HL-60 (cell line): ENCODE results near the gene FGF4.

ENCODE experiments used
- DNase-seq, 2 experiments: peaks; one replicate each; pipeline ENCODE4 v3.0.0-alpha.2; 2010 to 2020; ENCODE audit warnings: low read depth in 1 of 2, low spot score in 1 of 2
- H3K27ac ChIP-seq: fragments of 250-450 bp; sonication (Bioruptor Pico); replicated peaks from 2 replicates; pipeline ENCODE4 v1.5.1; 2020; ENCODE audit warnings: mild to moderate bottlenecking, moderate library complexity
- H3K27me3 ChIP-seq: fragments of 250-450 bp; sonication (Bioruptor Pico); 2 replicates; pipeline ENCODE4 v1.5.1; 2021; ENCODE audit warnings: mild to moderate bottlenecking, moderate library complexity; ENCODE audit not compliant: insufficient read depth, poor library complexity, severe bottlenecking
- H3K4me3 ChIP-seq: replicated peaks from 2 replicates; pipeline ENCODE4 v1.5.1; 2011; ENCODE audit warnings: mild to moderate bottlenecking, control low read depth, low read length; ENCODE audit not compliant: insufficient read depth
- GABPA ChIP-seq: IDR thresholded peaks from 2 replicates; pipeline ENCODE4 v1.6.1; 2012; ENCODE audit warnings: low read depth
- POLR2AphosphoS5 ChIP-seq: IDR thresholded peaks from 2 replicates; pipeline ENCODE4 v1.6.1; 2012; ENCODE audit warnings: low read depth
- SPI1 ChIP-seq: IDR thresholded peaks from 2 replicates; pipeline ENCODE4 v1.6.1; 2012; ENCODE audit warnings: low read depth, mild to moderate bottlenecking, borderline replicate concordance
- TF ChIP-seq, protein P1 (sequence below): IDR thresholded peaks from one replicate; pipeline ENCODE4 v1.5.1; 2011; ENCODE audit warnings: low read length, control low read depth, inconsistent platforms; ENCODE audit not compliant: insufficient read depth
- TF ChIP-seq, protein P2 (sequence below): IDR thresholded peaks from 2 replicates; pipeline ENCODE4 v1.6.1; 2012; ENCODE audit warnings: low read depth; ENCODE audit not compliant: insufficient replicate concordance

Gene FGF4

DNA sequence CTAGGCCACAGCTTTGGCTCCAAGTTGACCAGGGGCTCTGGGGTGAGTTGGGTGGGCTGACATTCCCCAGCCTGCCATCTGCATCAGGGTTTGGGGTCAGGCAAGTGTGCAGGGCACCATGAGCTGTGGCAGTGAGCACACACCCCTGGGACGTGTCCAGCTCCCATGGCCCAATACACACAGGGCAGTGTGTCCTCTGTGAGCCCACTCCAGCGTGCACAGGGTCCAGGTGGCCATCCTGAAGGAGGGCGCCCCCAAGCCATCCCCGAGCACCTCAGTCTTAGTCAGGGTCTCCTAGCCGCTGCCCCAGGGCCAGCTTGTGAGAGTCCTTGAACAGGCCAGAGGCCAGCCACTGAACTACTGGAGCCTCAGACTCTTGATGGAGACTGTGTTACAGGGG, 45.3 kb upstream of the FGF4 start:
- peaks cover 48% of the 10 kb centered on the region for H3K27me3 ChIP-seq
- no peak overlapping the region for H3K27ac ChIP-seq
- no peak for TF ChIP-seq POLR2AphosphoS5
- TF ChIP-seq SPI1, result no peak
- TF ChIP-seq GABPA, result no peak
- TF ChIP-seq, protein P1, sequence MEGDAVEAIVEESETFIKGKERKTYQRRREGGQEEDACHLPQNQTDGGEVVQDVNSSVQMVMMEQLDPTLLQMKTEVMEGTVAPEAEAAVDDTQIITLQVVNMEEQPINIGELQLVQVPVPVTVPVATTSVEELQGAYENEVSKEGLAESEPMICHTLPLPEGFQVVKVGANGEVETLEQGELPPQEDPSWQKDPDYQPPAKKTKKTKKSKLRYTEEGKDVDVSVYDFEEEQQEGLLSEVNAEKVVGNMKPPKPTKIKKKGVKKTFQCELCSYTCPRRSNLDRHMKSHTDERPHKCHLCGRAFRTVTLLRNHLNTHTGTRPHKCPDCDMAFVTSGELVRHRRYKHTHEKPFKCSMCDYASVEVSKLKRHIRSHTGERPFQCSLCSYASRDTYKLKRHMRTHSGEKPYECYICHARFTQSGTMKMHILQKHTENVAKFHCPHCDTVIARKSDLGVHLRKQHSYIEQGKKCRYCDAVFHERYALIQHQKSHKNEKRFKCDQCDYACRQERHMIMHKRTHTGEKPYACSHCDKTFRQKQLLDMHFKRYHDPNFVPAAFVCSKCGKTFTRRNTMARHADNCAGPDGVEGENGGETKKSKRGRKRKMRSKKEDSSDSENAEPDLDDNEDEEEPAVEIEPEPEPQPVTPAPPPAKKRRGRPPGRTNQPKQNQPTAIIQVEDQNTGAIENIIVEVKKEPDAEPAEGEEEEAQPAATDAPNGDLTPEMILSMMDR, result no peak
- TF ChIP-seq, protein P2, sequence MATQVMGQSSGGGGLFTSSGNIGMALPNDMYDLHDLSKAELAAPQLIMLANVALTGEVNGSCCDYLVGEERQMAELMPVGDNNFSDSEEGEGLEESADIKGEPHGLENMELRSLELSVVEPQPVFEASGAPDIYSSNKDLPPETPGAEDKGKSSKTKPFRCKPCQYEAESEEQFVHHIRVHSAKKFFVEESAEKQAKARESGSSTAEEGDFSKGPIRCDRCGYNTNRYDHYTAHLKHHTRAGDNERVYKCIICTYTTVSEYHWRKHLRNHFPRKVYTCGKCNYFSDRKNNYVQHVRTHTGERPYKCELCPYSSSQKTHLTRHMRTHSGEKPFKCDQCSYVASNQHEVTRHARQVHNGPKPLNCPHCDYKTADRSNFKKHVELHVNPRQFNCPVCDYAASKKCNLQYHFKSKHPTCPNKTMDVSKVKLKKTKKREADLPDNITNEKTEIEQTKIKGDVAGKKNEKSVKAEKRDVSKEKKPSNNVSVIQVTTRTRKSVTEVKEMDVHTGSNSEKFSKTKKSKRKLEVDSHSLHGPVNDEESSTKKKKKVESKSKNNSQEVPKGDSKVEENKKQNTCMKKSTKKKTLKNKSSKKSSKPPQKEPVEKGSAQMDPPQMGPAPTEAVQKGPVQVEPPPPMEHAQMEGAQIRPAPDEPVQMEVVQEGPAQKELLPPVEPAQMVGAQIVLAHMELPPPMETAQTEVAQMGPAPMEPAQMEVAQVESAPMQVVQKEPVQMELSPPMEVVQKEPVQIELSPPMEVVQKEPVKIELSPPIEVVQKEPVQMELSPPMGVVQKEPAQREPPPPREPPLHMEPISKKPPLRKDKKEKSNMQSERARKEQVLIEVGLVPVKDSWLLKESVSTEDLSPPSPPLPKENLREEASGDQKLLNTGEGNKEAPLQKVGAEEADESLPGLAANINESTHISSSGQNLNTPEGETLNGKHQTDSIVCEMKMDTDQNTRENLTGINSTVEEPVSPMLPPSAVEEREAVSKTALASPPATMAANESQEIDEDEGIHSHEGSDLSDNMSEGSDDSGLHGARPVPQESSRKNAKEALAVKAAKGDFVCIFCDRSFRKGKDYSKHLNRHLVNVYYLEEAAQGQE, result no peak
- no peak for DNase-seq
- no peak overlapping the region for H3K4me3 ChIP-seq

DNA sequence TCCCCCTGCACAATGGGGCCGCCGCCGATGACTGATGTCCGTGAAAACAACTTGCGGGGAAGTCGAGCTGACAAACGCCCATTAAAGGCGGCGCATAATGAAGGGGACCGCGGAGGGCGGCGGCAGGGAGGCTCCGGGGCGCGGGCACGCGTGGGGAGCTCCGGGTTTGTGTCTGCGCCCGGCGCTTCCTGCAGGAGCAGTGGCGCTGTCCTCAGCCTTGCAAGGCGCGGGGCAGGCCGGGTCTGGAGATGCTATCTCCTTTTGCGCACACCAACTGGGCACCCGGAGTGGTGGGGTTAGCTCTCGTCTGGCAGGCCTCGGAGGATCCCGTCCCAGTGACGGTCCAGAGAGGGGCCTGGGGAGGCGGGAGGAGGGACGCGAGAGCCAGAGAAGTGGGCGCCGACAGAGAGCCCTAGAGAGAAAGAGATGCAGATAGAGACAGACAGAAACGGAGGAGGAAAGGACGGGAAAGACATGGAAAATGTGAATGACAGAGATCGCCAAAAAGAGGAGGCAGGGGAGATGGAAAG, 44.5 kb upstream of the FGF4 start:
- peaks cover 48% of the 10 kb centered on the region for H3K27me3 ChIP-seq
- DNase-seq, result no peak
- no peak overlapping the region for H3K27ac ChIP-seq
- TF ChIP-seq, protein P2, result no peak
- TF ChIP-seq GABPA, result no peak
- TF ChIP-seq, protein P1, result no peak
- TF ChIP-seq SPI1, result no peak
- TF ChIP-seq POLR2AphosphoS5, result no peak
- H3K4me3 ChIP-seq, result no peak overlapping the region

DNA sequence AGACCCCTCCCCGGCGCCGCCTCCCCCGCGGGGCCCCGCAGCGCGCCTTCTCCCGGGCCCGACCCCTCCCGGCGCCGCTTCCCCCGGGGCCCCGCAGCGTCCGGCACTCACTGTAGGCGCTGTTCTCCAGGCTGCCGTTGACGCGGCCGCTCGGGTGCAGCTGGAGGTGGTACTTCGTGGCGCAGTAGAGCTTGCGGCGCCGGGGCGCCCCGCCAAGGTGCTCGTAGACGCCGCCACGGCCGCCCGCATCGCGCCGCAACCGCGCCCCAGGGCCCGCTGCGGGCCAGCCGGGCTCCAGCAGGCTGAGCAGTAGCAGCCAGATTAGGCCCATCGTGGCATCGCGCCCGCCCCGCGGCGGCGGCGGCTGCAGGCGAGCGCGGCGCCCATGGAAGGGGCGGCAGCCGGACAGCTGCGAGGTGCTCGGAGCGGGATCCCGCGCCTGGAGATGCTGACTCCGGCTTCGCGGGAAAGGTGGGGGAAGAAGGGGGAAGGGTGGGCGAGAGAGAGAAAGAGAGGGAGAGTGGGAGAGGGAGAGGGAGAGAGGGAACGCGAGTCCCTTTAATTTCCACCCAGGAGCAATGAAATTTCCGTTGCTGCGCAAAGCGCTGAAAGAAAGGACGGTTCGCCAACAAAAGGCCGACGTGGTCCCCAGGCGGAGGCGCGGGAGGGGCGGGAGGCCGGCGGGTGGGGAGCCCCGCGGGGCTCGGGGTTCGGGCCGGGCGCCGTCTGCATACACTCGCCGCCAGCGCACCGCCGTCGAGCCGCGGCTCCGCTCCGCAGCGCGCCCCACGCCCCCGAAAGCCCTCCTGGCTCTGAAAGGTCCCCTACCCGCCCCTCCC, 43.7 kb upstream of the FGF4 start, which contains the start of gene FGF3:
TSS of gene FGF3 (minus strand) at position 814 of the 839 bp plus-strand sequence. CDS start at position 331, 483 bp downstream.
- H3K4me3 ChIP-seq, result no peak within 1 kb of the TSS
- DNase-seq, result no peak
- no peak within 1 kb of the TSS for H3K27ac ChIP-seq
- H3K27me3 ChIP-seq, result peaks cover 48% of the 10 kb centered on the region
- TF ChIP-seq, protein P1, result no peak
- TF ChIP-seq POLR2AphosphoS5, result no peak
- TF ChIP-seq, protein P2, result no peak
- no peak for TF ChIP-seq GABPA
- no peak for TF ChIP-seq SPI1
